ENCODE measurements around the gene NFATC1.

The NFATC1 gene

GRCh38 chr18:79570266-79571201, 174.8 kb downstream of the NFATC1 start:
- Mint-ChIP-seq H3K27ac (no peak overlapping the region), H3K4me1 (ENCODE audit: low read depth) (peaks cover 15% of the 10 kb centered on the region), H3K36me3 (ENCODE audit: low read depth) (peaks cover 7% of the 10 kb centered on the region), H3K9me3 (peaks cover 8% of the 10 kb centered on the region), H3K27me3 (no peaks in the 10 kb centered on the region), H3K4me3 (no peak overlapping the region)

- peaks cover 7% of the 10 kb centered on the region for H3K36me3 Mint-ChIP-seq (ENCODE audit: low read depth)
- H3K4me1 Mint-ChIP-seq (ENCODE audit: low read depth): peaks cover 15% of the 10 kb centered on the region
- no peak overlapping the region for H3K4me3 Mint-ChIP-seq
- H3K27me3 Mint-ChIP-seq: no peaks in the 10 kb centered on the region
- H3K27ac Mint-ChIP-seq: no peak overlapping the region
- H3K9me3 Mint-ChIP-seq: peaks cover 8% of the 10 kb centered on the region
These were observed 175.7 kb downstream of the NFATC1 start for GRCh38 chr18:79571211-79572092.

GRCh38 chr18:79572093-79572780, 176.5 kb downstream of the NFATC1 start:
- no peak overlapping the region for H3K27ac Mint-ChIP-seq
- no peaks in the 10 kb centered on the region for H3K27me3 Mint-ChIP-seq
- peaks cover 7% of the 10 kb centered on the region for H3K36me3 Mint-ChIP-seq (ENCODE audit: low read depth)
- no peak overlapping the region for H3K4me3 Mint-ChIP-seq
- H3K9me3 Mint-ChIP-seq: peaks cover 8% of the 10 kb centered on the region
- H3K4me1 Mint-ChIP-seq (ENCODE audit: low read depth): peaks cover 15% of the 10 kb centered on the region

GRCh38 chr18:79572848-79573451, 177.2 kb downstream of the NFATC1 start:
- Mint-ChIP-seq H3K9me3 (peaks cover 8% of the 10 kb centered on the region), H3K27me3 (no peaks in the 10 kb centered on the region)

GRCh38 chr18:79573921-79574491, 178.3 kb downstream of the NFATC1 start:
- H3K9me3 Mint-ChIP-seq: peaks cover 8% of the 10 kb centered on the region
- peaks cover 7% of the 10 kb centered on the region for H3K36me3 Mint-ChIP-seq (ENCODE audit: low read depth)
- H3K4me3 Mint-ChIP-seq: no peak overlapping the region
- H3K27ac Mint-ChIP-seq: no peak overlapping the region
- H3K27me3 Mint-ChIP-seq: no peaks in the 10 kb centered on the region
- H3K4me1 Mint-ChIP-seq (ENCODE audit: low read depth): peaks cover 15% of the 10 kb centered on the region

More at GRCh38 chr18:79572848-79573451, 177.2 kb downstream of the NFATC1 start:
- Mint-ChIP-seq H3K27ac (no peak overlapping the region), H3K4me1 (ENCODE audit: low read depth) (peaks cover 15% of the 10 kb centered on the region), H3K4me3 (no peak overlapping the region), H3K36me3 (ENCODE audit: low read depth) (peaks cover 7% of the 10 kb centered on the region)

- Mint-ChIP-seq H3K9me3 (peaks cover 8% of the 10 kb centered on the region), H3K4me1 (ENCODE audit: low read depth) (peaks cover 15% of the 10 kb centered on the region), H3K27ac (no peak overlapping the region), H3K27me3 (no peaks in the 10 kb centered on the region), H3K4me3 (no peak overlapping the region), H3K36me3 (ENCODE audit: low read depth) (peaks cover 7% of the 10 kb centered on the region)
These were observed 179.3 kb downstream of the NFATC1 start for GRCh38 chr18:79574938-79575525.

- Mint-ChIP-seq H3K4me1 (ENCODE audit: low read depth) (peaks cover 8% of the 10 kb centered on the region), H3K4me3 (no peak overlapping the region), H3K27me3 (no peaks in the 10 kb centered on the region), H3K27ac (no peak overlapping the region), H3K9me3 (peaks cover 8% of the 10 kb centered on the region), H3K36me3 (ENCODE audit: low read depth) (peaks cover 7% of the 10 kb centered on the region)
These were observed 180.4 kb downstream of the NFATC1 start for GRCh38 chr18:79575891-79576685.

GRCh38 chr18:79576686-79577351, 181.1 kb downstream of the NFATC1 start:
- peaks cover 8% of the 10 kb centered on the region for H3K9me3 Mint-ChIP-seq
- peaks cover 7% of the 10 kb centered on the region for H3K4me1 Mint-ChIP-seq (ENCODE audit: low read depth)
- H3K4me3 Mint-ChIP-seq: no peak overlapping the region

GRCh38 chr18:79577451-79578395, 182.0 kb downstream of the NFATC1 start:
- H3K27ac Mint-ChIP-seq: no peak overlapping the region
- no peaks in the 10 kb centered on the region for H3K27me3 Mint-ChIP-seq
- H3K4me3 Mint-ChIP-seq: no peak overlapping the region
- peaks cover 7% of the 10 kb centered on the region for H3K36me3 Mint-ChIP-seq (ENCODE audit: low read depth)
- peaks cover 7% of the 10 kb centered on the region for H3K4me1 Mint-ChIP-seq (ENCODE audit: low read depth)
- H3K9me3 Mint-ChIP-seq: peaks cover 8% of the 10 kb centered on the region

More at GRCh38 chr18:79576686-79577351, 181.1 kb downstream of the NFATC1 start:
- Mint-ChIP-seq H3K27me3 (no peaks in the 10 kb centered on the region), H3K36me3 (ENCODE audit: low read depth) (peaks cover 7% of the 10 kb centered on the region), H3K27ac (no peak overlapping the region)

- peaks cover under 1% of the 10 kb centered on the region for H3K9me3 Mint-ChIP-seq
- H3K27me3 Mint-ChIP-seq: no peaks in the 10 kb centered on the region
- H3K4me1 Mint-ChIP-seq (ENCODE audit: low read depth): peaks cover 7% of the 10 kb centered on the region
- peaks cover under 1% of the 10 kb centered on the region for H3K36me3 Mint-ChIP-seq (ENCODE audit: low read depth)
- H3K27ac Mint-ChIP-seq: no peak overlapping the region
- H3K4me3 Mint-ChIP-seq: no peak overlapping the region
These were observed 182.9 kb downstream of the NFATC1 start for GRCh38 chr18:79578396-79579260.
